Stimulated activated CD8-positive, alpha-beta memory T cell treated with anti-CD3 and anti-CD28 coated beads, Interleukin-7, amount 100 ng/mL, for 48 hours (primary cell): ENCODE results near the gene DPP10.
"Not testable (repeated sequence)": the region's sequence is repeated elsewhere in the genome, so short reads cannot be mapped to it uniquely, and the experiment has no call there.

Source experiments
- DNase-seq, 2 donors: peaks; one replicate each; pipeline ENCODE4 v3.0.0-alpha.2; 2020; ENCODE audit warnings: low read depth in 1 of 2; ENCODE audit errors: extremely low read depth in 1 of 2

DPP10 gene

DNA sequence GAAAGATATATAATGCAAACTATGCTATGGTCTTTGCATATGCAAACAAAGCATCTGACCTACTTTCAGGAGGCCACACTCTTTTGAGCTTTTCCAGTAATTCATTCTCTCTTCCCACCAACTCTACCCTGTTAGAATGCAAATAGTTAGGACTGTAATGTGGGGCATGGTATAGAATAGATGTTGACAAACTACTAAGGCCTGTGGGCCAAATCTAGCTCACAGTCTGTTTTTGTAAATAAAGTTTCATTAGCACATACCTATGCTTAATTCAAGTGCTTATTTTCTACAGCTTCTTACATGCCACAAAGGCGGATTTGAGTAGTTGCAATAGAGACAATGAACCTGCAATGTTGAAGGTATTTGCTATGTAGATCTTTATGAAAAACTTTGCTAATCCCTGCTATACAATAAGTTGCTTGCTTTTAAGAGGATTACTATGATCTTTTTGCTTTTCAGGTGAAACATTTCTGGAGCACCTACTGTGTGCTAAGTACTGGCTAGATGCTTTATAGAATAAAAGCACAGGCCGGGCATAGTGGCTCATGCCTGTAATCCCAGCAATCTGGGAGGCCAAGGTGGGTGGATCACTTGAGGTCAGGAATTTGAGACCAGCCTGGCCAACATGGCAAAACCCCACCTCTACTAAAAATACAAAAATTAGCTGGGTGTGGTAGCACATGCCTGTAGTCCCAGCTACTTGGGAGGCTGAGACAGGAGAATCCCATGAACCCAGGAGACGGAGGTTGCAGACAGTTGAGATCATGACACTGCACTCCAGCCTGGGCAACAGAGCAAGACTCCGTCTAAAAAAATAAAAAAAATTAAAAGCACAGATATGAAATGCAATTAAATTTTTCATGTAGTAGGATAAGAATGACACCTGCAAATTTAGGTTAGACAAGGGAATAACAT is 267.8 kb downstream of the DPP10 start:
- no peak for DNase-seq

DNA sequence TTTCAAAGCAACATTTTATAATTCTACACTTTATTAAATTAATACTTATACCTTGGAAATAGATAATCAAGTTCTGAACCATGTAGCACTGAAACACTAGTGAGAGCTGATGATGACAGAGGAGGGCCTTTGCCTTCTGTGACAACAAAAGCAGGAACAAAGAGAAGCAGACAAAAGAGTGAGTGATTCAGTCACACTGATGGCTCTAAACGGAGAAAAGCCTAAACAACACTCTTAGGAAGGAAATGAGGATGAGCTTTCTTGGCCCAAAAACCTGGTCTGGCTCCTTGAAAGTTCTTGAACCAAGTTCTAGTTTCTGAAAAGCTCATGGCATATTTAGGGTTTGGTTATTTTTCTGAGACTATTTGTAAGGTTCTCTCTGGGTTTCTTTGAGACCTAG is 271.9 kb downstream of the DPP10 start:
- DNase-seq = no peak

DNA sequence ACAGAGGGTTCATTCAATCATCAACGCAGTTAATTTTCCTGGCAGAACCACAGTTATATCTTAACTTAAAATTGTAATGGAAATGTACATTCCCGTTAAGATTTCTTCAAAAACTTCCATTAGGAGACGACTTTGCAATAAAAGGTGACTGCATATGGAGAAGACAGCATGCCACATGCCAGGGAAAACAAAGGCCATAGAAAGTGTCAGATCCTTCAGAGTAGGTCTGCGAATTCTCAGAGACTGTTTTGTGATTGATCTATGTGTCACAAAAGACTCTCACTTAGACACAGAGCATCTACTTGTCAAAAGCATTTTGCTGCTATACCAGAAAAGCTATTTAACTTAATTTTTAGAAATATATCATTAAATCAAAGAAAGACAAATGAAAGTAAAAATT is 274.6 kb downstream of the DPP10 start:
- DNase-seq = no peak

DNA sequence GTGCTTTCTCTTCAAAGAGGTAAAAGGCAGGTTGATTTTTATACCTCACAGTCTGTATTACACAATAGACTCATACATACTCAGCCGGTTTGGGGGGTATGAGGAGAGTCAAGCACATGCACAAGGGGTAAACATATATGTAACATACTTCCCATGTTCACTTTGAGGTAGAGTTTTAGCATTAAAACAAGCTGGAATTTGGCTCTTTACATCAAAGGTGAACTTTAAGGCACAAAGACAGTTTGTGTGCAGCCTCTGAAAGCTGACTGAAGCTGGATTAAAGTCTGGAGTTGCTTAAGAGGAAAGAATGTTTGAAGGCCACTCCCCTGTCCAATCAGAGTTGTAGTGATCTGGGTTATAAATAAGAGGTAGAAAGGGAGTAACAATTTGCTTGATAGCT is 282.0 kb downstream of the DPP10 start:
- no peak for DNase-seq

DNA sequence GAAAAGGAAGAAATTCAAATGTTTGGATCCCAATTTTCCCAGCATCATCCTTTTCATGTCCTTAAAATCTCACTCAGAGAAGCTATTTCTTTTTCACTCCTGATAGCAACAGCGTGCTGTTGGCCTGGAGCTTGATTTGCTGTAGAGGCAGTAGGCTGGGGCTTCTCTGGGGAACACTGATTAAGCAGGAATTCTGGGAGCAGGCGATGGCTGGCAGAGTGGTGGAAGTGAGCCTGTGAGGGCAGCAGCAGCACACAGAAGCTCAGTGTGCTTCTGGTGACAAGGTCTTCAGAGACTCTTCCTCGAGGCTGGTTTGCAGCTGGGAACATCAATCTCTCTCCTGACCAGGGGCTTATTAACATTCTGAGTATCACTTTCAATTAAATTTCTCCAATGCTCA is 284.6 kb downstream of the DPP10 start:
- DNase-seq = no peak

DNA sequence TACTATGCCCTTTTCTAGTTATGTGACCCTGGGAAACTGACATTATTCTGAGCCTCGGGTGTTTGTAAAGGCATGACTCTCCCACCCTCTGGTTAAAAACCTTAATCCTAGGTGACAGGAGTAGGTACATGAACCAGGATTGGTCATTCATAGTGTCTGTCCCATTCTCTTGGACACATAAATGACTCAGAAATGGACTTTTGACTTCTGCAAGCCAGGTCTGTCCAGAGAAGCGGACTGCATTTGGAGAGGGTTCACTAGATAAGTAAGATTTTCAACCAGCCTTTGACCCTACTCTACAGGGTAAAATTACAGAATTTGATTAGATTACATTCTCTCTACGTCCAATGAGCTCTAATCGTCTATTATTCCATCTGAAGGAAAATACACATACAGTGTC is 285.9 kb downstream of the DPP10 start:
- no peak for DNase-seq

DNA sequence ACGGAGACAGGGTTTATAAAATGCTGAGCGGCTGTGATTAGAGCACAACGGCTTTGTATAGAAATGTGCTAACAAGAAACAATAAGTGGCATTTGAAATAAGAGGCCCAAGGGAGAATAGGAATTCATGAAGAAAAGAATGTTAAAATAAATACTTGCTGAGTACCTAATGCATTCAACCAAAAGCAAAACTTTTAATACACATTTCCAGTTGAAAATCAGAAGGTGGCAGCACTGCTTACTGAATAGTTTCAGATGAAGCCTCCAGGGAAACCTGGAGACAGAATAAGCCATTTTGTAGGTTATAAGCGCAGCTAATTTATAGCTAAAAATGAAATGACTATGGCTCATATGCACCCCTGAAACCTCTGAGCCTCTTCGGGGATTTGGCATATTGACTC is 286.6 kb downstream of the DPP10 start:
- no peak for DNase-seq

DNA sequence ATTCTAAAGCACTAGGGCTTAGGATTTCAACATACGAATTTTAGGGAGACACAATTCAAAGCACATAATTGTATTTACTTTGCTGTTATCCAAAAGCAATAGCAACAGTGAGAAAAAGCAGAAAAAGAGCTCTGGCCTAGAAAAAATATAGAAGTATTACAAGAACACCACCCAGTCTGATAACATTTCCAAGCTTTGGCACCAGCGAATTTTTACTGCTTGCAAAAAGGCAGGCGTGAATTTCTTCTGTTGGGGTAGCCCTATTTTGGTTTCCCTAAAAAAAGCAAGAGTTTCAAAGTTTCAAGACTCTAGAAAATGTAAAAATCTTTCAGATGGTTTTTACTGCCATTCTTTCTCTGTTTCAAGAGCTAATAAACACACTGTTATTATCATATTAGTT is 292.7 kb downstream of the DPP10 start:
- DNase-seq = no peak

DNA sequence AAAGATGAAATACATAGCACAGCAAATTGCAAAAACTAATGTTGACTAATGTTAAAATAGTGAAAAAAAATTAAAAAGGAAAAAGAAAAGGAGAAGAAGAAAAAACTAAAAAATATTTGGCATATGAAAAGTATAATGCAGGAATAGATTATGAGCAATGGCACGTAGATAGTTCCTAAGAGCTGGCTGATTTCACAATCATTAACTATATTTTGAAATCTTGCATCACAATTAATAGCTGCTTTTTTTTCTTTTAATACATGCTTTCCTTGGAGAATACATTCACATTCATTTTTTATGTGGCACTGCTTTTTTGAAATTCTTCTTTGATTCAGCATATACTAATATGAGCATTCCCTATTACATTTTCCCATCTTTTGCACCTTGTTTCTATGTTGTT is 299.8 kb downstream of the DPP10 start:
- DNase-seq = no peak

DNA sequence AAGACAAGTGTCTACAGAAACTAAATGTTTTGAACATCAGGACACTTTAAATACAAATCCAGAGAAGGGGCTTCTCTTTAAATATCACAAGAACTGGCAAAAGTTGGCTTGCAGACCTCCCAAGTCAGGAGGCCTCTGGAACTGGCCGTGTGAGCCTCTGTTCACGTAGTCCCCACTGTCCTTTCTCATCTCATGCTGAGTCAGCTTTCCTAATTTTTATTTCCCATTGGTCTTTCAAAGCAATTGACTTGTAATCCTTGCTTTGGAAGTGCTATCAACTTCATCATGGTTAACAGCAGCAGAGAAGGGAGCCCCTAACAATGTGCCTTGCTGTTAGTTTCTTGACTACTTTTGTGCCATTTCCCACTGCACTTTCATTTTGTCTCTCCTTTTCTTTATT is 303.3 kb downstream of the DPP10 start:
- DNase-seq = no peak

DNA sequence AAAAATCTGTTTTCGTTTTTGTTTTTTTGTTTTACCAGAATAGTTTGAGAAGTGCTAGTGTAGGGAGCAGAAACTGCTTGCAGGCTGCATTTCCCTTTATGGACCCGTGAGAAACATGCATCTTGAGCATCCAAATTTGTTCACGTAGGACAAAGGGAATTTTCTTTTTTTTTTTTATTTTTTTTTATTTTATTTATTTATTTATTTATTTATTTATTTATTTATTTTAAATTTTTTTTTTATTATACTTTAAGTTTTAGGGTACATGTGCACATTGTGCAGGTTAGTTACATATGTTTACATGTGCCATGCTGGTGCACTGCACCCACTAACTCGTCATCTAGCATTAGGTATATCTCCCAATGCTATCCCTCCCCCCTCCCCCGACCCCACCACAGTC is 305.7 kb downstream of the DPP10 start:
- not testable (repeated sequence) for DNase-seq

DNA sequence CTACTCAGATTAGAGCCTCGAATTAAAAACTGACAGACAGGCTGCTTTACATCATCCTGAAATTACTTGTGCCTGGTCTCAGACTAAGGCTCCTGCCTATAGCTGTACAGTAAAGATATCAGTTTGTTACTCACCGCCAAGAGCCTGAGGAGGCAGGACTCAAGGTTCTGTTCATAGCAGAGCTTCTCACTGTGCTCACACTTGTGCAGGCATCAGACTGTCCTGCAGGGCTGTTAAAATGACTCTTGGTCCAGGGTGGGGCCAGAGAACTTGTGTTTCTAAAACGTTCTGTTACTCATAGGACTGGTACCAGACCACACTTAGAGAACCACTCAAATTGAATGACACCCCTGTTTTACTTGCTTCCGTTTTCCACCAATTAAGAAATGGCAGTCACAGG is 310.0 kb downstream of the DPP10 start:
- DNase-seq = no peak

DNA sequence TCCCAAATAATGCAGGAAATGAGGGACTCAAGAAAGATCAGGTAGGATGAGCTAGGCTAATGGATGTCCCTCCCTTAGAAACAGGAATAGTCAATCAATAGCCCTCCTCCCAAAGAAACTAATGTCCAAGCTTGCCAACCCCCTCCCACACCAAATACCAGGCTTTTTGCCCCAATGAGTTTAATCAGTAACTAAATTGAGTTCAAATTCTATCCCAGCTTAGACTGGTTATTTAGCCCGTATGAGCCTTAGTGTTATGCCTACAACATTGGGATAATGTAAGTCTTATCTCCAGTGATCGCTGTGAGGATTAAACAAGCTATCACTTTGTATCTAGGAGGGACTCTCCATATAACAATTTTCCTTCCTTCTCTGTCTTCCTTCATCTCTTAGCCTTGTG is 310.7 kb downstream of the DPP10 start:
- DNase-seq = no peak

DNA sequence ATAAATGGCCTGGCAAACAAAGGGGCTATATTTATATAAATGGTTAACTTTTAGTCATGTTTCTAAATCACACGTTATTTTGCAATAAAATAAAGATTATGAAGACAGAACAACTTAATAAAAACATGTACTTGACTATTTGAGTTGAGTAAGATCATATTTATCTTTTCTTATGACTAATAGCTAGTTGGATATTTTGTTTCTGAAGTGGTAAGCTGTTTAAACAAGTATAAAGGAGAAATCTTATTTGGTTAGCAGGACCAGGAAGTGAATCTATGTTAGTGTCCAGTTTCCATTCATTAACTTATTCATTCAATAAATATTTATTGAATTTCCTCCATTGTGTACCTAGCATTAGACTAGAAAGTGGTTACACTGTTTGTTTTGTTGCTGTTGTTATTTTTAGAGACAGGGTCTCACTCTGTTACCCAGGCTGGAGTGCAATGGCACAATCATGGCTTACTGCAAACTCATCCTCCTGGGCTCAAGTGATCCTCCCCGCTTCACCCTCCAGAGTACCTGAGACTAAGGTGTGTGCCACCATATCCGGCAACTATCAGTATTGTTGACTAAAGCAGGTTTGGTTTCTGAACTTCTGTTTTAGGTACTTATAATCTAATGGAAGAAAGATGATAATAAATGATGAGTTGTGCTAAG is 312.6 kb downstream of the DPP10 start:
- no peak for DNase-seq

DNA sequence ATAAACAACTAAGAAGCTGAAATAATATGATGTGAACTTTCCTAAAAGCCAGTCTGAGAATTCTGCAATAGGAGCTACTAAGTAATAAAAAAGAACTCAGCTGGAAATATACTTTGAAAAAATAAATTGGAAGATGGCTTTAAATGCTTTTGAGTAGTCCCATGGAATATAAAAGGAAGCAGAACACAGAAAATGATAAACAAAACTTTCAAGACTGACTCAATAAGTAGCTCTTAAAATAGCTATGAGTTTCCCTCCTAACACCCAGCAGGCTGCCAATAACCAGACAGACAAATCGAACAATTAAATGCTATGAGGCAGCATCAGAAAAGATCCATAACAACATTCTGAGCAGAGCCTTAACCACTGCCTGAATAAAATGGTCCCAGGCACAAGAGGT is 319.9 kb downstream of the DPP10 start:
- no peak for DNase-seq

DNA sequence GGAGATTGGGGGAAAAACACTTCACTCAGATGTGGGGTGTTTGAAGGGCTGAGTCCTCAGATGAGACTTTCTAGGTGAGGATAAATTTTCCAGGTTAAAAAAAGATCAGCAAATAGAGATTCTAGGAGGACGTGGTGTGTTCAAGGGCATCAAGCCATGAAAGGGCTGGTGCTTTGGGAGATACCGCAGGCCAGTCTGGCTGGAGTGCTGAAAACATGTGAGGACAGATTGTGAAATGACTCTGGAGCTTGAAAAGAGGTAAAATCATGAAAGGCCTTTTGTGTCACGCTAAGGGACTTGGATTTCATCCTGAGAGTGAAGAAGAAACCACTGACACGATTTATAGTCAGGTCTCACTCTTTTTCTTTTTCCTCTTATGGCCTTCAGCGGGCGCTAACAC is 320.5 kb downstream of the DPP10 start:
- DNase-seq = no peak

DNA sequence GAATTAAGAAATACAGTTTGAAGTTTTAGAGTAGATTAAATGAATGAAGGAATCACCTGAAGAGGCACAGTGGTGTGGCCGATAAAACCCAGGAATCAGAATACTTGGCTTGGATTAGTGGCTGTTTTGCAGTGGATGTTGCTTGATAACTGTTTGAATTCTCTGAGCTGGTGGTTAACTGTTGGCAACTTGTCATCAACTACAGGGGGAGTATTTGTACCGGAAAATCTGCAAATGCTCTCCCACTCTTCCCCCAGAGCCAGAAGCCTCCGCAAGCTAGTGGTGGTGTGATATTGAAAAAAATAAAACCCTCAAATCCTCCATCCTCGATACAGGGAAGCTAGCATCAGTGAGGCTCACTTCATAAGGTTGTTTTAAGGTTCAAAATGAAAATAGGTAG is 326.7 kb downstream of the DPP10 start:
- no peak for DNase-seq

DNA sequence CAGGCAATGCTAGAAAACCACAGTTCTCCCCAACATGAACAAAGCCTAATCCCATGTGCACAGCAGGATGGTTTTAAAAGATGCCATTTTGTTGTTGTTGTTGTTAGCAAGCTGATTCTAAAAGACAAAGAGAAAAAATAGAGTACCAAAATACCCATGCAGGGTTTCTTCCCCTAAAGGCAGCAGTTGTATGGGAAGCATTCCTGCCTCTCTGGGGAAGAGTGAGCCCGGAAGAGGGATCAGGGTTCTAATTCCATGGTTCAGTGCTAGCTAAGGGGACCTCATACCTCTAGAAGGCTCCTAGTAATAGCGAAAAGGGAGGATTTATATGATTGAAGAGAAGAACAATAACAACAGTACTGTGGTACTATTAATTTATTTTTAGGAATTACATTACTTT is 327.6 kb downstream of the DPP10 start:
- no peak for DNase-seq

DNA sequence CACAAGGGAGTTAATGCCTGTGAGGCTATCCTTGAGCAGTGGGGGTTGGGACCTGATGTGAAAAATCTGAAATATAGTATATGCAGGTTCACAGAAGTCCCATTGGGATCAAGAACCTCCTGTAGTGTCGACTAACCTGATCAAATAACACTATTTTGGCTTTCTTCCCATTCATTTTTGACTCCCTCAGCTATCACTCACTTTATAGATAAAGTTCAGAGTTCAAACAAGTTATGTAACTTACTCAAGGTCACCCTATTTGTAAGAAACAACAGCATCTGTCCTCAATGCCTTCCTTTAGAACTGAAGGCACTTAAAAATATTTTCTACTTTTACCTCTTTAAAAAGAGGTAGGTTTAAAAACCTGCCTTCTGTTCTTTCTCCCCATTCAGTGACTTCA is 341.6 kb downstream of the DPP10 start:
- no peak for DNase-seq

DNA sequence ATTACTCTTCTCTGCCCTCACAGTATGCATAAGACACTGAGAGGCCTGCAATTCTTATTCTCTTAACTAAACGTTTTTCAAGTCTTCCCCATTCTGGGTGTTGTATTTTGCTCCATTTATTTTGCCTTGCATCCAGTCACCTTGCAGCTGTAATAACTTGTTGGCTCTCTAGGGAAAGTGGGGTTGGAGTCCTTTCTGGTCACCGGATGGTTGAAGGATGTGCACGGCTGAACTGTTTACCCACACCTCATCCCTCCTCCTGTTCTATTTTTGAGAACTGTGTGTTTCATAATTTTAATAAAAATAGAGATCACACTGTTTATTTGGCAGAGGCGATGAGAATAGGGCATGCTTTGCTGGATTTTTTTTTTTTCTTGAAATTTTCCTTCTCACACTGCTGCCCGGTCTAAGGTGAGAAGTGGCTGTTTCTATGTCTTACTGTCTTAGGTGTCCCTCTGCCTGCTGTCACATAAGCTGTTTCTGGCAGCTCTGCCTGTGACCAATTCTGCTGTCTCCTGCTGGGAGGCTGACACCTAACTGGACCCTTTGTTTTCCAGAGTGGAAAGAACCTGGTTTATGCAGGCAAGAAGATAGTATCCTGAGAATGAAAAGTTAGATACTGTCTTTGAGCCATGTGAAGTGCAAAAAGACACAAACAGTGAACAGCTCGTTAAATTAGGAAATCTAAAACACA is 342.6 kb downstream of the DPP10 start:
- DNase-seq = no peak

DNA sequence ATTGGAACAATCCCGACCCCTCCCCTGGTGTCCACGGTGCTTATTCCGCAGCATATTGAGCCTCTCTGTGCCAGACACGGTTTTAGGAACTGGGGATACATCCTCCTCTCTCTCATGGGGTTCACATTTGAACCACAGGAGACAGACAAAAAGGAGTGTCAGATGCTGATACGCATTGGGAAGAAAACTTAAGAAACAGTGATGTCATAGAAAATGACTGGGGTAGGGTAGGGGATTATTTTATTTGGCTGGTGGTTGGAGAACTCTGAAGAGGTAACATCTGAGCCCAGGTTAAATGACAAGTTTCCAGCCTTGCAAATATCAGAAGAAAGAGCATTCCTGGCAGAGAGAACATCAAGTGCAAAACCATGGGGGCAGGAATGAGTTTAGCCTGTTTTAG is 344.5 kb downstream of the DPP10 start:
- DNase-seq = no peak

DNA sequence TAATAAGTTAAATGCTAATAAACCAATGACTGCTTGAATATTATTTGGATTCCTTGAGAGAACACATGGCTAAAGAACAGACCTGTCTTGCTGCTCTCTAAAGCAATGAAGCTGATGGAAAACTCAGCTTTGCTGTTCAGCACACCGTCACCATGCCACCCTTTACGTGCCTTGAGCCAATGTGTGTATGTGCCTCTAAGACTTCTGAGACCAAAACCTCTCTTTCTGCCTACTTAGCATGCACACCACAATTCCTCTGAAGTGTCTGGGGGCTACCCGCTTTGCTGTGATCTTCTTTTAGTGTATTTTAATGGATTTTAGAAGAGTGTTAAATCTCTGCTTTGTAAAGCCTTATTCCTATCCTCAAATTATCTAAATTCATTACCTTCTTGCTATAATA is 345.0 kb downstream of the DPP10 start:
- DNase-seq = no peak
